GM11168 (cell line): ENCODE data around the gene KDR.

Experiments
- in situ Hi-C: fragments of 300-500 bp; cut with MboI; formaldehyde crosslinking; loops from one replicate; pipeline ENCODE4 v1.12.0; 2022; ENCODE audit warnings: low sequenced_read_pairs; ENCODE audit not compliant: unreplicated experiment

Gene KDR

DNA sequence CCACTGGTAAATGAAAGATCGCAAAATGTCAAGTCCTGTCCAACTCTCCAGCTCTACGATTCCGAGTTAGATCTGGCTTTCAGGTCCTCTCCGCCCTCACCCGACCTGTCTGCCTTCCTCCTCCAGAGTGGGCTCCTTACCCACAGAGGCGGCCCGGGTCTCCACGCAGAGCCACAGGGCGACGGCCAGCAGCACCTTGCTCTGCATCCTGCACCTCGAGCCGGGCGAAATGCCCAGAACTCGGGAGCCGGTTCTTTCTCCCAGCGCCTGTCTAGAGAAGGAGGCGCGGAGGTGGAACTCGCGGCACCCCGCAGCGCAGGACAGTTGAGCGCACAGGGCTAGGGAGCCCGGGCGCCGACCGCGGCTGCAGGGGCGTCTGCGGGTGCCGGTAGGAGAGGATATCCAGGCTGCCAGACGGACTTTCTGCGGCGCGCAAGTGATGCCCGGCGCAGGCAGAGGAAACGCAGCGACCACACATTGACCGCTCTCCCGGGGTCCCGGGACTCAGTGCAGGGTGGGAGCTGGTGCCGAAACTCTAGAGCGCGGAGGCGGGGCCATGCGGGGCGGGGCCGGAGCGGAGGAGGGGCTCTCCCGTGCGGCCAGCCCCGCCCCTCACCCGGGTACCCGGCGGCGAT is at the start of gene KDR:
Gene KDR (minus strand): TSS at position 509 of the 635 bp plus-strand sequence. CDS start 302 bp downstream, at position 207.
- in situ Hi-C loops = no loop called here

DNA sequence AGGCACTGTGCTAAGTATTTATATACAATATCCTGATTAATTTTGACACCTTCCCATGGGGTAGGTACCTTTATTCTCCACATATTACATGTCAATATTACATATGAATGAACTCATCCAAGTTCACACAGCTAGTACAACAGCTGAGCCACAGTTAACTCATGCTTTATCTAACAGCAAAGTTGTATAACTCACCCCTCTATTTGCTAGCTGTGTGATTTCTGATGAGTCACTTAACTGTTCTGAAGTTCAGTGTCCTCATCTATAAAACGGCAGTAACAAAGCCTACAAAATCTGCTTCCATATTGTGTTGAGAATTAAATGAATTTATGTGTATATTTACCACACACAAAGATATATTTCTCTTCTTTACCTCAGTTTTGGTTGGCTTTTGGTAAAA is 48.2 kb upstream of the KDR start:
- in situ Hi-C loops = no loop called here

DNA sequence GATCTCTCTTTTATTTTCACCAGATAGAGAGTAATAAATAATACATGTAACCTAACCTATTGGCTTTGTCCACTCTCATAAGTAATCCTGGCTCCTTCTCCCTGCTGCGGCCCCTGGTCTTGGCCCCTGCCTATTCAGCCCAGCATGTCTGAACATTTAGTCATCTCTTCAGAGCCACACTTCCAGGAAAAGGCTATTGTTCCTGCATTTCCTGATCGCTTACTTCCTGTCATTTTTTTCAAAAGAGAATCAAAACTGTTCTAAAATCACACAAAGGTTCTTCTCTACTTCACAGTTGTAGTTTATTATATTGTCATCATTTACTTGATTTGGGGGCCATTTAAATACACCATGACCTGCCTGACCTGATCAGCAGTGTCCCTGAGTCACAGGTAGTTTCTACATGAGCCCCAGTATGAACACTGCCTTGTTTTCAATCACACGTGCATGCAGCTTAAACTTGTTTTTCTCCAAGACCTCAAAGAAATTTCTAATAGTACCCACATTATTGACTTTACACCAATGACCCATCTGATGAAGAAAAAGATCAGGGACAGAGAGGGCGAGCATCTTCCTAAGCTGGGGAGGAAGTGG is 47.4 kb upstream of the KDR start:
- in situ Hi-C loops = no loop called here

DNA sequence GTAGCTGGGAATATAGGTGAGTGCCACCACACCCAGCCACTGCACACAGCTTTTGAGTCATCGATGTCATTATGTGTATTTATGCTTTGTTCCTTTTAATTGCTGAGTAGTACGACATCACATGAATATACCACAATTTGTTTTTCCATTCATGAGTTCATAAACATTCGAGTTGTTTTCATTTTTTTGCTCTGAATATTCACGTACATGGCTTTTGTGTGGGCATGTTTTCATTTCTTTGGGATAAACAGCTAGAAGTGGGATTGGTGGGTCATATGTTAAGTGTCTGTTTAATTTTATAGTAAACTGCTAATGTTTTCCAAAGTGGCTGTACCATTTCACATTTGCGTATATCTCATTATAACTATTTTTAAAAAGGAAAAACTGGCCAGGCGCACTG is 45.1 kb upstream of the KDR start:
- in situ Hi-C loops = no loop called here

DNA sequence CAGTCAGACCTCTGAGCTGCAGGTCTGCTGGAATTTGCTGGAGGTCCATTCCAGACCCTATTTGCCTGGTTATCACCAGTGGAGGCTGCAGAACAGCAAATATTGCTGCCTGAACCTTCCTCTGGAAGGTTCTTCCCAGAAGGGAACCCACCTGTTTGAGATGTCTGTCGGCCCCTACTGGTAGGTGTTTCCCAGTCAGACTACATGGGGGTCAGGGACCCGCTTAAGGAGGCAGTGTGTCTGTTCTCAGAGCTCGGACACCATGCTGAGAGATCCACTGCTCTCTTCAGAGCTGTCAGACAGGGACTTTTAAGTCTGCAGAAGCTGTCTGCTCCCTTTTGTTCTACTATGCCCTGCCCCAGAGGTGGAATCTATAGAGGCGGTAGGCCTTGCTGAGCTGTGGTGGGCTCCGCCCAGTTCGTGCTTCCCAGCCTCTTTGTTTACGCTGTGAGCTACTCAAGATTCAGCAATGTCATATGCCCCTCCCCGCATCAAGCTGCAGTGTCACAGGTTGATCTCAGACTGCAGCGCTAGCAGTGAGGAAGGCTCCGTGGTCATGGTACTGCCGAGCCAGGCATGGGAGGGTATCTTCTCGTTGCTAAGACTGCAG is 44.1 kb upstream of the KDR start:
- in situ Hi-C loops = no loop called here

DNA sequence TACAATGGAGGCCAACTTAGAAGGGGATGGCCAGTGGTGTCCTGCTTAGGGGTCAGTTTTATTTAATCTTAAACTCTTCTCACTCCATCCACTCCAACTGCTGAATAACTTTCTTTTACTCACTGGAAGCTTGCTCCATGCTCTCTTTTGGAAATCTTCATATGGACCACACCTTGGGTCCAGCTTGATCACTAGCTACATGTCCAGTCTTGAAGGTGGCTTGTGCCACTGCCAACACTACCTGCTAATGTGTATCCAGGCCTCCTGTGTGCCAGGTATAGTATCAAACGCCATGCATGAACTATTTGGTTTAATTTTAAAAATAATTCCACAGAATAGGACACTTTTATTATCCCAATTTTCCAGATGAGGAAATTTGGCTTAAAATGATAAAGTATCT is 37.0 kb upstream of the KDR start:
- in situ Hi-C loops = no loop called here

DNA sequence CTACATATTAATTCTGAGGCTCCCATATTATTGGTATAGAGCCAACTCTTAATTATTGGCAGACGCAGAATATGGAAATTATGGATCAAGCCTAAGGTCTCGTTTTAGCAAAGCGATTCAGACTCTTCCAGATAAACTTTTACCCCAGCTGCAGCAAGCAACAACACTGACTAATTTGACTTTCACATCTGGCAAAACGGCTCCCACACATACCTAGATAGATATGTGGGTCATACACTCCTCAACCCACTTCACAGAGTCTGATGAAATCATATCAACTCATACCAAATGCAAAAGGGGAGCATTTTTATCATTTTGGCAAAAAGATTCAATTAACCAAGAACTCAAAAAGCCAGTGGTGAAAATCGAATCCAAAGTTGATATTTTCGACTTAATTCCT is 36.3 kb upstream of the KDR start:
- in situ Hi-C loops = no loop called here

DNA sequence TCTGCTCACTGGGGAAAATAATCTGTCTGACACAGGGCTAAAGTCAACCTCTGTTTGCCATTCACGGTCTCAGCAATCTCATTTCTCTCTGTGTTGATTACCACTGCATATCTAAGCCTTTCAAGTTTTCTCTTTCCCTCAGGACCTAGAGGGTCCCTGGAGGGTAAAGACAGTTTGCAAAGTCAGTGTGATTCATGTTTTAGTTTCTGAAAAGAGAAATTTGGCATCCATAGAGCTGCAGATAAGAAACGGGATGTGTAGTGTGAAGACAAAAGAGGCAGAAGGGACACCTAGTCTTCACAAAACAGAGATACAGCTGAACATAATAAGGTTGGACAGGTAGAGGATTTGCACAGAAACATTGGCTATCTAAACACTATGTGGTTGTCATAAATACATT is 34.5 kb upstream of the KDR start:
- in situ Hi-C loops = no loop called here

DNA sequence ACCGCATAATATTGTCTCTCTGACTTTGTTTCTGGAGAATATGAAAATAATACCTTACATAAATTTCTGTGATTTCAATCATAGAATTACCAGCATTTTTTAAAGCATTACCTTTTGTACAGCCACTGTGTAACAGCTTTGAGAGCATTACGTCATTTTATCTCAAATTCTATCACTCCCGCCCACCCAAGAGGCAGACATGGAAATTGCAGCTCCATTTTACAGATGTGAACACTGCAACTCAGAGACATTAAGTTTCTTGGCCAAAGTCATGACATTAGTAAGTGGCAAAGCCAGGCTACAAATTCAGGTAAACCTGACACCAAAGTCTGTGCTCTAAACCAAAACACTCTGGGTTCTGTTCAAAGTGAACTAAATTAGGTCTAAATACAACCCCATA is 33.6 kb upstream of the KDR start:
- in situ Hi-C loops = no loop called here

DNA sequence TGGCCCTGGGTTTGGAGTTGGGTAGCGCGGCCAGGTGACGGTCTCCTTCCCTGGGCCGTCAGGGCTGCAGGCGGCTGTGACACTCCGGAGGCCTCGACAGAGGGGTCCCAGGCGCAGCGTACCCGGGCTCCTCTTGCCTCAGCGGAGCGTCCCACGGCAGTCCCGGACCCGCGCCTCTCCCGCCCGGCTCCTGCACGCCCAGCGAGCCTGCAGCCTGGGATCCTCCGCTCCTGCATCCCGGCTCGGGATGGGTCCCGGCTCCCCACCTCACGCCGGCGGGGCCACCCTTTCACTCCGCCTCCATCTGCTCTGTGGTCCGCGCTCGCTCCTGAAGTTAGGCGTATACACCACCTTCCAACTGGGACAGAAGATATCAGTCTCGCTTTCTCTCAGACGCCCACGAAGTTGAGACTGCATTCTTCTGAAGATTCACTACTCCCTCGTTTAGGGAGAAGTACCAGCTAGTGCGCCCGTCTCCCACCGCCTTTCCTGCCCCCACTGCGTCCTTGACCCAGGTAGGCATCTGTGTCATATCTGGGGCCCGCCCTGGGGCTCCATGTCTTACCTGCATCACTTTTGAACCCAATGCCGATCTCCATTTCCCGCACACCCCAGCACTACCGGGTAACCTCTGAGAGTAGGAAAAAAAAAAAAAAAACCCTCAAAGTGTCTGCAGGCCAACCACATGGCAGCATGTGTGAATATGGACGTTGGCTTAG is 32.3 kb upstream of the KDR start:
- in situ Hi-C loops = no loop called here

DNA sequence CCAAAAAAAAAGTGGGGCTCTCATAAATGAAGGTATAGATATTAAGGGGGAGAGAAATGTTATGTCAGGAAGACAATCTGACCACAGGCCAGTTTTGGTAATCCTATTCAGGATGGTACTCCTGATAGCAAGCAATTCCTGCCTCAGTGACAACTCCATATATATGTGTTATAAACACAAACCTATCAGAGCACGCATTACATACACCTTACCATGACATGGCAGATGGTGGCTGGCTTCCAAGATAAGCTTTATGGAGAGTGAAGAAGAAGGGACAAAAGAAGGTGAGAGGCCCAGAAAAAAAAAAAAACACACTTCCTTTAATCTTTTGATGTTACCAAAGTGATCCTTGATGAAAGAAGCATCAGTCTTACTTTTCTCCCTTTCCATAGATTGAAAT is 29.5 kb upstream of the KDR start:
- in situ Hi-C loops = no loop called here

DNA sequence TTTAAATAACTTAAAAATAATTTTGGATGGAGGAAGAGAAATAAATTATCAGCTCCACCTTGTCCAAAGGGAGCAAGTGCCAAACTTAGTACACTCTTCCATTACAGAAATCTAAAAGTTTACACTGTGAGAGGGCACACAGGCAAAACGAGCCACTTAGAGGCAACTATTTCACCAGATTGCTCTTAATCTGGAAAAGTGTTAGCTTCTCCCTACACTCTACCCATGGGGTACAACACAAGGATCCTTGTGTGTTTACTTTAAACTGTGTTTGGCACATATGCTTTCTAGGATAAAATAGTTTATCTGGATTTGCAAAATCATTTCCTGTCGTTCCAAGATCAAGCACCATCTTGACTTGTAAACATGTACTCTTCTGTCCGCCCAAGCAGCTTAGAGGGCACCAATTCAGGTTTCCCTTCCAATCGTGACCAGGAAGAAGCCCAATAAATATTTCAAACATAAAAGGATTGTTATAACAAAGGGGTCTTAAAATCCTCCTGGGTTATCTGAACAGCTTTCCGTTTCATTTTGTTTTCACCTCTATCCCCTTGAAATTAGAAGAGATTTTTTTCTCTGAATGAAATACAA is 29.0 kb upstream of the KDR start:
- in situ Hi-C loops = no loop called here

DNA sequence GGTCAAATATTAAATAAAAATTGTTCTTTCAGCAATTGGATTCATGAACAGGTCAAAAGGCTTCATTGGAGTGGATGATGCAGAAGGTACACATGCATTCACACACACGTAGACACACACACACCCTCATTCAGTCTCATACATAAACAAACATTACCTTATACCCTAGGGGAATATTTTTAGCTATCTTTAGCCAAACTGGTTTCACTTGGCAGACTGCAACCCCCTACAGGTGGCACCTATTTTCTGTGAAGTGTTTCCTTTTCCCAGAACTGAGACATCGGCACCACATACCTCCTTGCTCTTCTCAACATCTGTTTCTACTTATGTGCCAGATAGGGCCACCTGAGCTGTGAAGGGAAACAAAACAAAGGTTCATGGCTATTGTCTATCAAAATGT is 18.5 kb upstream of the KDR start:
- in situ Hi-C loops = no loop called here

DNA sequence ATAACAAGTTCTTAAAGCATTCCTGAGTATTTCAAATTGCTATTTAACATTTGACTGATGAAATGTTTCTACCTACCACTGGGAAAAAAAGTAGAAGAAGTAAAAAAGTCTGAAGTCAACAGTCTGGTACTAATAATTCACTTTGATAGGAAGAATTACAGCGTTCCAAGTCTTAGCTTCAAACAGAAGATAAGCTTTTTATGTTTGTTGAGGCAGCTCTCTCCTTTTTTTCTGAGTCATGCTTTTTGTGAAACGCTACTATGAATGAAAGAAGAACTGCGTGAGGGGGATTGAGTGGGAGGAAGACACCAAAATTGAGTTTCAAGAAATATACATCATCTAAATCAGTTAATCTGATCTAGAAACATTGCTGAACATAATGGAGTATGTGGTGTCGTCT is 13.0 kb upstream of the KDR start:
- in situ Hi-C loops = no loop called here

DNA sequence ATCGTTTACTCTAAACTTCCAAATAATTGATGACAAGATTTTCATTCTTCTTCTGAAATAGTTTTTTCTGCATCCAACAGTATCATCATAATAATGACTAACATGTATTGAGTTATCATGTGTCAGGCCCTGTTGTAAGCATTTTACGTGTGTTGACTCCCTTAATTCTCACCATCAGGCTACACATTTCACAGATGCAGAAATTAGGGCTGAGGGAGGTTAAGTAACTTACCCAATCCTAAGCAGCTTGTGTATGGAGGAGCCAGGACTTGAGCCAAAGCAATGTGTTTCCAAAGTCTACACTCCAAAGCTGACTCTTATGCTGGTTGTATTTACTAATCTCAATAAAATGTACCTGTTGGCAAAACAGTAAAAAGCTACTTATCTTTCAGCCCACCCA is 11.2 kb upstream of the KDR start:
- in situ Hi-C loops = no loop called here

DNA sequence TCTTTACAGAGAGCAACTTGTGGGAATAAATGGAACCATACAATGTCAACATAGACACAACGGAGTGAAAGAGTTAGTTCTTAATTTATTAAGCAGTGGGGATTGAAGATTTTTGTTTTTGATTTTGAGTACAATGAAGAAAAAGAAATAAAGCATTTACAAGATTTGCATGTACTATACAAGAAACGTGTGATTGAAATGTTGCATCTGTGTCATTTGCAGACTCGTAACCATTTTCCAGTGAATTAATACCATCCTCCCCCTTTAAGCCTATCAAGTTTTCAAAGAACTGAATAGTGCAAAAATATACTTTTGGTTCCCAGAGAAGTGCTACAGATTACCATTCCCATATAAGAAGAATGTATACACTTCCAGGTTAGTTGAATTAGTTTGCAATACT is 8.6 kb upstream of the KDR start:
- in situ Hi-C loops = no loop called here

DNA sequence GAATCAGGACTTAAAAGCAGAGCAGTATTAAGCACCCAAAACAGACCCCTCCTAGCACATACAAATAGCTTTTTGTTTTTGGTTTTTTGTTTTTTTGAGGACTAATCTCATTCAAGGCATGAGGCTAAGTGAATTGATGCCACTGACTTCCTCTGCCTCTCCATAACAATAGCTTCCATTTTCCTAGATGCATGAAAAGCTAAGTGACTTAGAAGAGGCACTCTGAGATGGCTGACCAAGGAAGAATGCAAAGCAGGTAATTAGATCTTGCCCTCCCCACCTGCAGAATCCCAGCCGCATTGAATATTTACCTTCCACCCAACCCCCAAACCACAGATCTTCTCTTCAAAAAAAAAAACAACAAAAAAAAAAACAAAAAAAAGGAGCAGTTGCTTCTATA is 7.4 kb upstream of the KDR start:
- in situ Hi-C loops = no loop called here

DNA sequence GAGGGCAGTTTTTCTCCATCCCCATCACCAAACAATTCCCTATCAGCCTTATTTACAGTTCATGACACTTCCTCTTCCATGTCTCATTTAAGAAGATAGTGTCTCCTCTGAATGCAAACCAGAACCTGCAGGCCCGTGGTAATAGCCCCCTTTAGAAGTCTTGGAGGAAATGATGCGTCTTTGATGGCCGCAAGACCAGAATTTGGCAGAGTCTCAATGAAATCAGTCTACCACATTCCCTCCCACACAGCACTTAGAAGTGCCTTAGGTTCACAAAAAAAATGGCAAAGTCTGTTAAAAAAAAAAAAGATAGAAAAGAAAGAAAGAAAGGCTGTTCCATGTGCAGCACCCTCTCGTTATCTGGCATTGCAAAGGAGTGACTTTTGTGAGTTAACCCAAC is 2.1 kb upstream of the KDR start:
- in situ Hi-C loops = no loop called here

DNA sequence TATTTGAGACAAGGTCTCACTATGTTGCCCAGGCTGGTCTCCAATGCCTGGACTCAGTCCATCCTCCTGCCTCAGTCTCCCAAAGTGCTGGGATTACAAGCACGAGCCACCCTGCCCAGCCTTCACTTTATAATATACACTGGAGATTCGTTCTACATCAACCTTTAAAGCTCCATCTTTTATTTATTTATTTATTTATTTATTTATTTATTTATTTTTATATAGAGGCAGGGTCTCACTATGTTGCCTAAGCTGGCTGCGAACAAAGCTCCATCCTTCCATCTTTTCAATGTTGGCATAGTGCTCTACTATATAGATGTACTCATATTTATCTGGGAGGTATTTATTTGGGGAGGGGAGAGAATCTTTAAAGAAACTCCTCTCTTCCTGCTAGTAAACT is 1.7 kb upstream of the KDR start:
- in situ Hi-C loops = no loop called here

DNA sequence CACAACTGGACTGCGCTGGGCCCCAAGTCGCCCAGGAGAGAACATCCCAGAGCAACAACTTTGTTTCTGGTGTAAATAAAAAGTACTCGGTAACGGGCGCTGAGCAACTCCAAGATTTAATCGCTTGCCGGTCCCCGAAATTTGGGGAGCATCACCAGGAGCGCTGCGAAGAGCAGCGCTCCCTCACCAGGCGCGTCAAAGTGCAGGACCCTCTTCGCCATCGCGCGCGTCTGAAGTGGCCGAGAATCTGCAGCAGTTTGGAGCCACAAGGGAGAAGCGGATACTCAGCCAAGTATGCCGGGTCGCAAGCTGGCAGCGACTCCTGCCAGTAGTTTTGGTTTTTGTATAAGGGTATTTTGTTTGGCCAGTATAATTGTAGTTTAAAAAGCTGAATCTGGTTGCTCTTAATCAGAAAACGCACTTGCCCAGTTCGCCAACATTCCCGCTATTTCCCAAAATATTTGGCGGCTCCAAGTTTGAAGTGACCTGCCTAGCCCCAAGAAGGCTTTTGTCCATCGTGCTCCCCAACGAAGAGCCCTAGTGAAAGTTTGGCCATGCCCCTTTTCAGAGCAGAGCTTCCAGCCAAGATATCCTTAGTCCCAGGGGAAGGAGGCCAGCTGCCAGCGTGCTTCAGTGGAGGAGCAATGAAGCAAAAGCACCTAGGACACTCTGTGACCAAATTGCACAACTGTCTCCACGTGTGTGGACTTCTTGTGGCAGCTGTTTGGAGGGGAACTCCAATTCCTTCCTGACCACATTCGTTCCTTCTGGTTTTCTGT is 557 bp upstream of the KDR start:
- in situ Hi-C loops = no loop called here
